HG02852 (cell line): ENCODE data around the gene CHTF18.
"Not testable (repeated sequence)": the region's sequence is repeated elsewhere in the genome, so short reads cannot be mapped to it uniquely, and the experiment has no call there.

ENCODE experiments used
- ATAC-seq: cut with Tn5 transposase; IDR thresholded peaks from one replicate; pipeline ENCODE4 v1.9.1; 2021; ENCODE audit warnings: mild to moderate bottlenecking, moderate library complexity; ENCODE audit not compliant: unreplicated experiment

Gene CHTF18

GRCh38 chr16:788399-789126, at the start of gene CHTF18:
TSS of gene CHTF18 (plus strand) at chr16:788620. CDS start at chr16:788685, 65 bp downstream.
- ATAC-seq: peak; percentile 75

DNA sequence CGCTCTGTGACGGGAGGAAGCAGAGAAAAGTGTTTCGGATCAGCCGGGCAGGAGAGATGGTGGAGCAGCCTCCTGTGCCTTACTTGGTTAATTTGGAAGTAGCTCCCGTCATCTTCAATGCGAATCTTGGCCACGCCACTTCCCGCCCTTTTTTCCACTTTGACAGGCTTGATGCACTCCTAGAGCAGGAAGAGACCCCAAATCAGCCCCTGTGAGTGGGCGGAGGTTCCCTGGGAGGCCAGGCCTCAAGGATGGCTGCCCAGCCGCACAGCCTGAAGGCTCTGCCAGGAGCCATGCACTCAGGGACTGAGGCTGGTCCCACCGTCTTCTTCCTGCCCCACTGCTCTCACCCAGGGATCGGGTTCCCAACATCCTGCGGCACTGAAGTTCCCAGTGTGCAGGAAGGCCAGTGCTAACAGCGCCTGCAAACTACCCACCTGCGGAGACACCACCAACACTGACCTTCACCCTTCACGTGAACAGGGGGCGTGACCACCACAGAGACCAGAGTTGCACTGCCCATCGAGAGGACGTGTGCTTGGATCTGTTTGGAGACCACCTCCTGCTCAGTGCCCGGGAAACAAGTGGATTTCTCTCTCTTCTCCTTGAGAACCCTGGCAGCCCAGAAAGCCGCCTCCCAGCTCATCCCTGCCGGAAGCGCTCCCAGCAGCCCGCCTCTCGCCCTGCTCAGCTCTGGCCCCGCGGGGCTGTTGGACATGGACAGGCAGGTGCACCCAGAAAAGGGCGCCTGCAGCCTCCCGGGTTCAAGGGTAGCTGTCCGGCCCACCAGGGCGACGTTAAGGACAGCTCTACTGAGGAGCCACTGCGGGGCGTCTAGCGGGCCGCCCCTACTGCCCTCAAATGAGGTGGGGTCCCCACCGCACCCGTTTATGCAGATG, 48.6 kb upstream of the CHTF18 start:
- ATAC-seq: no peak

- ATAC-seq: no peak
These were observed 48.0 kb upstream of the CHTF18 start for GRCh38 chr16:740459-740763.

DNA sequence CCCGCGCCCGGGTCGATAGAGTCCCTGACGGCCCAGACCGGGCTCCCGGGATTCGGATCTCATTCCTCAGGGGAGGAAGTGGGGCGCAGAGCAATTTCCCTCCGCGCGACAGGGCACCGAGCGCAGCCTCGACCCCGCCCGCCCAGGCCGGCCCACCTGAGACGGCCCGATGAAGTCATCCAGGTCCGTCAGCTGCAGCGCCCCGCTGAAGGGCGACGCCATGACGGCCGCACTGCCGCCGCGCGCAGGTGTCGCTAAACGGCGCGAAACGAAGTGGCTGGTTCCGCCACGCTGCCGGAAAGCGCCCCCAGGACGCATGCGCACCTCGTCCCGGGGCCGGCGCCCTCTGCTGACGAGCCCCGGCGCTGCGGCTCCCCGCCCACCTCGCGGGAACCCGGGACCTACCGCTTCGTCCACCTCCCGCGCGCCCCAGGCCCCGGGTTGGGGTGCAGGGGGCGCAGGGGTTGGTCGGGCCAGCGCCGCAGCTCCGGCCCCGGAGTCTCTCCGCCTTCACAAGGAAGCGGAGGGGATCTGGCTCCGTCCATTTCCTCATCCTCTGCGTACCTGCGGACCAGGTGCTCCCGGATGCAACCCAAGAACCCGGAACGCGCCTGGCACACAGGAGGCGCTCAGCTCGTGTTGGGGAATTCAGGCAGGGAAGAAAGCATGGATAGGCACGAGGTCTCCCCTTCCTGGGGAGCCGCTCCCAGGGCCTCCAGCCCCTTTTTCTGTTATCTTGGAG, 47.5 kb upstream of the CHTF18 start, which contains the start of gene CIAO3:
Gene CIAO3, minus strand, starts transcription at position 234 of the 742 bp plus-strand sequence. Its CDS starts 12 bp downstream, at position 222.
- peak; percentile 60 for ATAC-seq

DNA sequence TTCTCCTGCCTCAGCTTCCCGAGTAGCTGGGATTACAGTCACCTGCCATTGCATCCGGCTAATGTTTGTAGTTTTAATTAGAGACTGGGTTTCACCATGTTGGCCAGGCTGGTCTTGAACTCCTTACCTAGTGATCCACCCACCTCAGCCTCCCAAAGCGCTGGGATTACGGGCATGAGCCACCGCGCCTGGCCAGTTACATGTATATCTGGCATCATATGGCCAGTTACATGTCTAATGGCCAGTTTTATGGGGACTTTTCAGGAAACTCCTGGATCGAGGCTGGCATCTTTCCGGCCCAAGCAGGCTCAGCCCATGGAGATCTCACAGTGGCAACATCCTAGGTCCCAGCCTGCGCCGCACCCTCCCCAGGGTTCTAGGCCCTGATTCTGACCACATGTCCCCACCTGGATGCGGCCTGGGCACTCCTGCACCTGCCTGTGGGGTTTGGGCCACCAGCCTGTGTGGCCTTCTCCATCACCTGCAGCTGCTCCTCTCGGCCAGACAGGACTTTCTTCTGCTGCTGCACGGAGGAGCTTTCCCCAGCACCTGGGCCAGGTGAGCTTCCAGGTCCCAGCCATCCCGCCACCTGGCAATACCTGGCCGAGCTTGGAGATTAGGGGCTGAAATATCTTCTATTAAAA, 46.3 kb upstream of the CHTF18 start:
- no peak for ATAC-seq

- not testable (repeated sequence) for ATAC-seq
These were observed 45.5 kb upstream of the CHTF18 start for GRCh38 chr16:742894-743293.

DNA sequence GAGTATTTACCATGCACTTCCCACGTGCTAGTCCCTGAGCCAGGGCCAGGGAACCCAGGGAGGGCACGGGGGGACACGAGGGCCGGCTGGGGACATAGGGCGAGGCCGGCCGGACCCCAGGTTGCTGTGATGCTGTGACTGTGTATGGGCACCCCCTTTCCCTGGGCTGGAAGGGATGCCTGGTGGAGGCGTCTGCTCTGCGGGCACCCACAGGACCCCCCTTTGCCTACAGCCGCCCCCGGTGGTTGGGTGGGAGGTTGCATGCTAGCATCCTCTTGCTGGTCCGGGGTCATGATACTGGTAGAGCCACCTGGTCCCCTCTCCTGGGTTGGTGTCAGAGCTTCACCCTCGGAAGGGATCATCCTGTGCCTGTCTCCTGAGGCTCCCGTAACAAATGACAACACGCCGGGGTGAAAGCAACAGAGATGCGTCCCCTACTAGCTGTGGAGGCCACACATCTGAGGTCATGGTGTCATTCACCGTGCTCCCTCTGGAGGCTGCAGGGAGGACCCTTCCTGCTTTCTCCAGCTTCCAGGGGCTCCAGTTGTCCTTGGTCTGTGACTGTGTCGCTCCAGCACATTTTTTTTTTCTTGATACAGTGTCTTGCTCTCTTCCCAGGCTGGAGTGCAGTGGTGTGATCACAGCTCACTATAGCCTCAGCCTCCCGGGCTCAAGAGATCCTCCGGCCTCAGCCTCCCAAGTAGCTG, 44.5 kb upstream of the CHTF18 start:
- ATAC-seq: no peak

DNA sequence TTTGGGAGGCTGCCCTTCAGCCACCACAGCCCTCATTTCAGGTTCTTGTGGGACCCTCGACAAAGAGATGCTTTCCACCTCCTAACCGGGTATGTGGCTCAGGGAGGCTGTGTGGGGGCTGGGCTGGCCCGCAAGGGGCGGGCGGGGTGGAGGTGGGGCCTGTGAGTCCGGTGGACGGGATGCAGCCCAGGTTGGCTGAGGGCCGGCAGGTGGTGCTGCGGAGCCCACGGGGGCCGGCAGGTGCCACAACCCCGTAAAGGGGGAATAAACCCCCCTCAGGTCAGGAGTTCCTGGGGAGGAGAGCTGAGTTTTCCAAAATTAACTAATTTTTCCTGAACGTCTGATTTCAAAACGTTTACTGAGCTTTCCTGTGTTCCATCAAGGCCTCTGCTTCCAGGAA, 42.7 kb upstream of the CHTF18 start:
- ATAC-seq: no peak

- no peak for ATAC-seq
These were observed 41.8 kb upstream of the CHTF18 start for GRCh38 chr16:746637-747036.

GRCh38 chr16:747978-748746, 40.3 kb upstream of the CHTF18 start:
- ATAC-seq: no peak

GRCh38 chr16:749010-749409, 39.4 kb upstream of the CHTF18 start:
- ATAC-seq: no peak

- ATAC-seq: no peak
These were observed 37.9 kb upstream of the CHTF18 start for GRCh38 chr16:750485-750884.

- no peak for ATAC-seq
These were observed 37.0 kb upstream of the CHTF18 start for GRCh38 chr16:751152-752006.

DNA sequence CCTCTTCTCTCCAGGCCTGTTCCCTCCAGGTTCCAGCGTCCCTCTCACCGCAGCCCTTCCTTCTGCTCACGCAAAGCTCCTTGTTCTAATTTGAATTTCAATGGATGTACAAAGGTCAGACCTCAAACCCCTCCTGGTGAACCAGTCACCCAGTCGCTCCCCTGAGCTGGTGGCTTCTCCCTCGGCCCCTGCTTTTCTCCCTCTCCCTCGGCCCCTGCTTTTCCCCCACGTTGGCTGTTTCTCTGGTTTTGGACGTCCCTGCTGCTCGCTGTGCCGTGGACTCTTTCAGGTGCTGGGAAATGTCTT, 36.5 kb upstream of the CHTF18 start:
- ATAC-seq: no peak

DNA sequence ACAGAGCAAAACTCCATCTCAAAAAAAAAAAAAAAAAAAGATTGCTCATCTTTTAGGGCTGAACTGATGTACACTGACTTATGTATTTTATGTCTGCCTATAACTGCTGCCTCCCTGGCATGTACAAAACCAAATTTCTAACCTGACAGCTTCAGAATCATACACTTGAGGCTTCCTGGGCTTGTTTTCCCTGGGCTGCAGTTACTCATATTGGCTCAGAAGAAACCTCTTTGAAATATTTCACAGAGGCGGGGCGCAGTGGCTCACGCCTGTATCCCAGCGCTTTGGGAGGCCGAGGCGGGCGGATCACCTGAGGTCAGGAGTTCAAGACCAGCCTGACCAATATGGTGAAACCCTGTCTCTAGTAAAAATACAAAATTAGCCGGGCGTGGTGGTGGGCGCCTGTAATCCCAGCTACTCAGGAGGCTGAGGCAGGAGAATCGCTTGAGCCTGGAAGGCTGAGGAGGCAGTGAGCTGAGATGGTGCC, 34.3 kb upstream of the CHTF18 start:
- ATAC-seq: not testable (repeated sequence)

- ATAC-seq: no peak
These were observed 33.8 kb upstream of the CHTF18 start for GRCh38 chr16:754656-755055.

- ATAC-seq: no peak
These were observed 32.0 kb upstream of the CHTF18 start for GRCh38 chr16:756428-756827.

DNA sequence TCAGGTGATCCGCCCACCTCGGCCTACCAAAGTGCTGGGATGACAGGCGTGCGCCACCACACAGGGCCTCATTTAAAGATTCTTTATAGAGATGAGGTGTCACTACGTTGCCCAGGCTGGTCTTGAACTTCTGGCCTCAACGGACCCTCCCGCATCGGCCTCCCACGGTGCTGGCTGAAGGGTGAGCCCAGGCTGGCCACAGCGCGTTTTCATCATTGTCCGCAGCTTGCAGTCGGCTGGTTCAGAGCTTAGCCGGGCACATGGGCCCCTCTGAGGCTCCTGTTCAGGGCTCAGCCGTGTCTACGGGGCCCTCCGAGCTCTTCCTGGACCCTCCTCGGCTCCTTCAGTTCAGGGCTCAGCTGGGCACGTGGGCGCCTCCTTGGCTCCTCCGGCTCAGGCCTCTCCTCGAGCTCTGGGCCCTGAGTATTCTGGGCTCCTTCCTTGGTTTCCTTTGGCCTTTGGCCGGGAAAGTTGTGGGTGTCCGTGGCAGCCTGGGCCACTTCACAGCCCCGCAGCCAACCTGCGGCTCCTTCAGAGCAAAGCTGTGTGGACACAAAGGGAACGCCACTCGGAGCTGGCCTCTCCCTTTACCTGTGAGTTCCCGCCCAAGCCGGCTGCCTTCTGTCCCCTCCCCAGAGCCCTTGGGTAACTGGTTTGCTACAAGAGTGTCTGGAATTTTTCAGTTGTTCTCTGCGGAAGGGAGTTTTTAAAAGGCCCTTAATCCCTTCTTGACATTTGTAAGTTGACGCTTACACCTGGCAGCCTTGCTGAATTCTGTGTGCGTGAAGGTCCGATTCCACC, 29.1 kb upstream of the CHTF18 start:
- no peak for ATAC-seq
